Astrocyte (in vitro differentiated cells and primary cell): ENCODE data around the gene BPIFB6. TPM values are rescaled to one million over a fixed set of nuclear protein-coding genes. Genes with fewer than 3 reads are reported as not detected.
"Not testable (repeated sequence)": the region's sequence is repeated elsewhere in the genome, so short reads cannot be mapped to it uniquely, and the experiment has no call there.

ENCODE experiments used
- DNase-seq: peaks from one replicate; pipeline ENCODE4 v3.0.0-alpha.2; 2010; ENCODE audit warnings: low read depth
- FAIRE-seq: peaks from 2 replicates; lab custom pipeline; 2011; peaks lifted over from hg19 to GRCh38; lab: Jason Lieb, UNC
- H2AFZ ChIP-seq: 2 replicates; pipeline ENCODE4 v1.6.0; 2012; ENCODE audit warnings: low read depth, low read length, inconsistent platforms
- H3K27ac ChIP-seq: 2 replicates; pipeline ENCODE4 v1.5.1; 2011; ENCODE audit warnings: low read depth, low read length, inconsistent platforms
- H3K27me3 ChIP-seq: 2 replicates; pipeline ENCODE4 v1.6.0; 2011; ENCODE audit warnings: low read length, inconsistent platforms; ENCODE audit not compliant: insufficient read depth
- H3K36me3 ChIP-seq: 2 replicates; pipeline ENCODE4 v1.5.1; 2011; ENCODE audit warnings: low read length, inconsistent platforms; ENCODE audit not compliant: insufficient read depth
- H3K4me1 ChIP-seq: 2 replicates; pipeline ENCODE4 v1.5.1; 2011; ENCODE audit warnings: low read length, inconsistent platforms; ENCODE audit not compliant: insufficient read depth
- H3K4me2 ChIP-seq: 2 replicates; pipeline ENCODE4 v1.6.0; 2012; ENCODE audit warnings: low read length, inconsistent platforms
- H3K4me3 ChIP-seq: 2 replicates; pipeline ENCODE4 v1.5.1; 2011; ENCODE audit warnings: low read depth, mild to moderate bottlenecking, low read length, inconsistent platforms; ENCODE audit not compliant: insufficient read depth
- H3K79me2 ChIP-seq: 2 replicates; pipeline ENCODE4 v1.6.0; 2012; ENCODE audit warnings: mild to moderate bottlenecking, low read length, inconsistent platforms; ENCODE audit not compliant: insufficient read depth
- H3K9ac ChIP-seq: 2 replicates; pipeline ENCODE4 v1.6.0; 2012; ENCODE audit warnings: mild to moderate bottlenecking, low read length, inconsistent platforms
- H3K9me3 ChIP-seq: 2 replicates; pipeline ENCODE4 v1.5.1; 2012; ENCODE audit warnings: low read depth, mild to moderate bottlenecking, low read length, inconsistent platforms; ENCODE audit not compliant: insufficient read depth
- H4K20me1 ChIP-seq: 2 replicates; pipeline ENCODE4 v1.6.0; 2012; ENCODE audit warnings: low read length, inconsistent platforms; ENCODE audit not compliant: insufficient read depth
- H3K27ac Mint-ChIP-seq: one replicate; pipeline ENCODE4 v1.8.0; 2021; ENCODE audit warnings: mild to moderate bottlenecking, mixed read lengths; ENCODE audit not compliant: unreplicated experiment
- H3K27me3 Mint-ChIP-seq: one replicate; pipeline ENCODE4 v1.8.0; 2021; ENCODE audit warnings: low read depth, mixed read lengths; ENCODE audit not compliant: unreplicated experiment
- H3K36me3 Mint-ChIP-seq: one replicate; pipeline ENCODE4 v1.8.0; 2021; ENCODE audit warnings: low read depth, mixed read lengths; ENCODE audit not compliant: unreplicated experiment
- H3K4me1 Mint-ChIP-seq: one replicate; pipeline ENCODE4 v1.8.0; 2021; ENCODE audit warnings: low read depth, mixed read lengths; ENCODE audit not compliant: unreplicated experiment
- H3K4me3 Mint-ChIP-seq: one replicate; pipeline ENCODE4 v1.8.0; 2021; ENCODE audit warnings: mild to moderate bottlenecking, moderate library complexity, mixed read lengths; ENCODE audit not compliant: unreplicated experiment
- H3K9me3 Mint-ChIP-seq: one replicate; pipeline ENCODE4 v1.8.0; 2021; ENCODE audit warnings: mild to moderate bottlenecking, mixed read lengths; ENCODE audit not compliant: unreplicated experiment
- CTCF ChIP-seq: IDR thresholded peaks from 2 replicates; pipeline ENCODE4 v1.5.1; 2011; ENCODE audit warnings: low read depth, mild to moderate bottlenecking, inconsistent platforms, low read length, moderate library complexity; ENCODE audit not compliant: insufficient read depth
- EZH2 ChIP-seq: IDR thresholded peaks from 2 replicates; pipeline ENCODE4 v1.6.1; 2012; ENCODE audit warnings: mild to moderate bottlenecking, low read length, inconsistent platforms; ENCODE audit not compliant: insufficient read depth
- total RNA-seq: library from RNA; stranded (reverse); gene quantifications from 2 replicates; pipeline ENCODE4 v1.2.1, GENCODE V29; 2021

BPIFB6 gene
- total RNA-seq, 1 donor from 2014 or later, result not detected

GRCh38 chr20:33042983-33043730 is 11.7 kb downstream of the BPIFB6 start:
- Histone ChIP-seq H3K4me3 (no peak overlapping the region), H3K27ac (no peak overlapping the region), H3K27me3 (no peaks in the 10 kb centered on the region), H2AFZ (no peak overlapping the region), H3K9ac (no peak overlapping the region), H3K4me2 (no peak overlapping the region), H3K4me1 (no peaks in the 10 kb centered on the region), H3K79me2 (no peaks in the 10 kb centered on the region), H3K36me3 (no peaks in the 10 kb centered on the region), H4K20me1 (no peaks in the 10 kb centered on the region), H3K9me3 (no peaks in the 10 kb centered on the region)
- Mint-ChIP-seq H3K27ac (no peak overlapping the region), H3K36me3 (no peaks in the 10 kb centered on the region), H3K4me1 (no peaks in the 10 kb centered on the region), H3K27me3 (peaks cover 35% of the 10 kb centered on the region), H3K4me3 (no peak overlapping the region), H3K9me3 (peaks cover 24% of the 10 kb centered on the region)
- FAIRE-seq (no peak), DNase-seq (no peak)
- TF ChIP-seq EZH2 (no peak), CTCF (no peak)

- Histone ChIP-seq H3K27ac (no peak overlapping the region), H3K4me1 (no peaks in the 10 kb centered on the region), H3K27me3 (no peaks in the 10 kb centered on the region), H3K9me3 (no peaks in the 10 kb centered on the region), H3K4me2 (no peak overlapping the region), H3K9ac (no peak overlapping the region), H2AFZ (no peak overlapping the region), H3K79me2 (no peaks in the 10 kb centered on the region), H3K4me3 (no peak overlapping the region), H3K36me3 (no peaks in the 10 kb centered on the region), H4K20me1 (no peaks in the 10 kb centered on the region)
- Mint-ChIP-seq H3K4me3 (no peak overlapping the region), H3K4me1 (no peaks in the 10 kb centered on the region), H3K9me3 (peaks cover 24% of the 10 kb centered on the region), H3K27me3 (peaks cover 30% of the 10 kb centered on the region), H3K36me3 (no peaks in the 10 kb centered on the region), H3K27ac (no peak overlapping the region)
- DNase-seq, result no peak
- FAIRE-seq, result no peak
- TF ChIP-seq CTCF, result no peak
- TF ChIP-seq EZH2, result no peak
These were observed 12.3 kb downstream of the BPIFB6 start for GRCh38 chr20:33043731-33044181.

GRCh38 chr20:33045129-33045721 is 13.8 kb downstream of the BPIFB6 start:
- not testable (repeated sequence) for H3K36me3 ChIP-seq, H3K4me2 ChIP-seq, H3K36me3 Mint-ChIP-seq, H3K4me1 ChIP-seq, H2AFZ ChIP-seq, H3K4me3 Mint-ChIP-seq, DNase-seq, H3K27me3 ChIP-seq, H4K20me1 ChIP-seq, H3K4me3 ChIP-seq, H3K4me1 Mint-ChIP-seq, FAIRE-seq, H3K27ac Mint-ChIP-seq, H3K9ac ChIP-seq, H3K79me2 ChIP-seq, H3K9me3 ChIP-seq, H3K27ac ChIP-seq
- H3K27me3 Mint-ChIP-seq, result peaks cover 18% of the 10 kb centered on the region
- H3K9me3 Mint-ChIP-seq, result peaks cover 20% of the 10 kb centered on the region
